H1 (cell line): ENCODE data around the gene HLX. TPM values are rescaled to one million over a fixed set of nuclear protein-coding genes. Genes with fewer than 3 reads are reported as not detected.
A peak's percentile ranks its signal among the peaks of the same experiment; 100 is the strongest.

Source experiments
- CTCF ChIA-PET: fragments of 300-600 bp; sonication (Branson Sonifier 250); formaldehyde crosslinking; loops from one replicate; lab custom pipeline; 2021; ENCODE audit not compliant: partially characterized antibody; lab: Charles Lee
- POLR2A ChIA-PET: fragments of 300-600 bp; sonication (Branson Sonifier 250); formaldehyde crosslinking; loops from one replicate; lab custom pipeline; 2021; ENCODE audit warnings: inconsistent platforms; ENCODE audit not compliant: partially characterized antibody; lab: Charles Lee
- DNase-seq, 2 experiments: peaks; one replicate each; pipeline versions ENCODE4 v3.0.0 to v3.0.0-alpha.2; 2010 to 2022; ENCODE audit warnings: low spot score in 2 of 2, low read depth in 1 of 2, mixed read lengths in 1 of 2
- FAIRE-seq: peaks from 2 replicates; lab custom pipeline; 2011; peaks lifted over from hg19 to GRCh38; lab: Jason Lieb, UNC
- H2AFZ ChIP-seq: 2 replicates; pipeline ENCODE4 v1.8.1; 2012; ENCODE audit warnings: low read length, inconsistent platforms
- H2AK5ac ChIP-seq: 2 replicates; pipeline ENCODE4 v1.6.1; 2013; ENCODE audit warnings: low read depth, low read length
- H2BK120ac ChIP-seq: replicated peaks from 2 replicates; pipeline ENCODE3; 2013; ENCODE audit warnings: low read depth, low read length, inconsistent platforms
- H2BK12ac ChIP-seq: 2 replicates; pipeline ENCODE4 v1.6.1; 2013; ENCODE audit warnings: low read depth, low read length
- H2BK15ac ChIP-seq: 2 replicates; pipeline ENCODE4 v1.6.1; 2013; ENCODE audit warnings: low read length
- H2BK20ac ChIP-seq: 2 replicates; pipeline ENCODE4 v1.6.1; 2013; ENCODE audit warnings: low read length
- H2BK5ac ChIP-seq: 2 replicates; pipeline ENCODE4 v1.6.1; 2013; ENCODE audit warnings: low read depth, low read length
- H3K14ac ChIP-seq: 2 replicates; pipeline ENCODE4 v1.6.1; 2013; ENCODE audit warnings: inconsistent platforms; ENCODE audit not compliant: insufficient read length
- H3K18ac ChIP-seq: 2 replicates; pipeline ENCODE4 v1.6.1; 2013; ENCODE audit warnings: low read length; ENCODE audit errors: extremely low read depth
- H3K23ac ChIP-seq: 2 replicates; pipeline ENCODE4 v1.6.1; 2013; ENCODE audit warnings: inconsistent platforms; ENCODE audit not compliant: insufficient read length
- H3K23me2 ChIP-seq: 2 replicates; pipeline ENCODE4 v1.6.1; 2013; ENCODE audit warnings: low read depth, low read length
- H3K27ac ChIP-seq: 2 replicates; pipeline ENCODE4 v1.6.1; 2011; ENCODE audit warnings: low read depth, low read length, inconsistent platforms
- H3K27me3 ChIP-seq, 4 experiments: replicated peaks in 1 of 4; 1 replicate in 1 of 4; 2 replicates in 3 of 4; pipeline versions ENCODE4 v1.6.1 to v1.8.1; 2011 to 2013; ENCODE audit warnings: low read length in 3 of 4, mild to moderate bottlenecking in 3 of 4, inconsistent platforms in 2 of 4, mixed read lengths in 2 of 4, moderate library complexity in 1 of 4; ENCODE audit not compliant: control insufficient read depth in 3 of 4, insufficient read depth in 3 of 4; ENCODE audit errors: extremely low read depth in 1 of 4
- H3K36me3 ChIP-seq, 4 experiments: 2 replicates each; pipeline versions ENCODE4 v1.6.1 to v1.8.1; 2011 to 2013; ENCODE audit warnings: mild to moderate bottlenecking in 4 of 4, low read length in 3 of 4, moderate library complexity in 2 of 4, control low read depth in 1 of 4, inconsistent platforms in 1 of 4; ENCODE audit not compliant: insufficient read depth in 4 of 4, control insufficient read depth in 2 of 4
- H3K4ac ChIP-seq: replicated peaks from 2 replicates; pipeline ENCODE3; 2013; ENCODE audit warnings: low read length, low read depth, mixed read lengths, inconsistent platforms; ENCODE audit not compliant: insufficient read length
- H3K4me1 ChIP-seq, 4 experiments: replicated peaks in 1 of 4; 1 replicate in 1 of 4; 2 replicates in 3 of 4; pipeline versions ENCODE4 v1.6.1 to v1.8.1; 2011 to 2013; ENCODE audit warnings: low read length in 3 of 4, inconsistent platforms in 2 of 4, mixed read lengths in 1 of 4; ENCODE audit not compliant: insufficient read depth in 4 of 4, control insufficient read depth in 3 of 4
- H3K4me2 ChIP-seq, 2 experiments: 2 replicates each; pipeline versions ENCODE4 v1.6.1 to v1.8.1; 2011 to 2013; ENCODE audit warnings: low read depth in 2 of 2, low read length in 2 of 2, control low read depth in 1 of 2, inconsistent platforms in 1 of 2, mild to moderate bottlenecking in 1 of 2; ENCODE audit not compliant: insufficient read depth in 1 of 2
- H3K4me3 ChIP-seq, 4 experiments: fragments of 200-600, 300-600 bp in 1 of 4; sonication (generic), shearing (Covaris generic), sonication (Bioruptor Twin) in 1 of 4; 2 replicates each; pipeline versions ENCODE4 v1.5.1 to v1.8.1; 2011 to 2016; ENCODE audit warnings: low read length in 4 of 4, low read depth in 3 of 4, control low read depth in 2 of 4, inconsistent platforms in 2 of 4, mild to moderate bottlenecking in 2 of 4, mixed read lengths in 1 of 4, moderate library complexity in 1 of 4; ENCODE audit not compliant: insufficient read depth in 2 of 4; ENCODE audit errors: extremely low read depth in 1 of 4
- H3K56ac ChIP-seq: replicated peaks from 2 replicates; pipeline ENCODE3; 2013; ENCODE audit warnings: low read depth, mild to moderate bottlenecking, mixed read lengths, low read length, inconsistent platforms; ENCODE audit not compliant: insufficient read length
- H3K79me1 ChIP-seq: 2 replicates; pipeline ENCODE4 v1.6.1; 2013; ENCODE audit warnings: low read depth, low read length, control low read depth
- H3K79me2 ChIP-seq, 2 experiments: 2 replicates each; pipeline versions ENCODE4 v1.6.1 to v1.8.1; 2012 to 2013; ENCODE audit warnings: low read length in 2 of 2, mild to moderate bottlenecking in 2 of 2, inconsistent platforms in 1 of 2; ENCODE audit not compliant: insufficient read depth in 2 of 2, control insufficient read depth in 1 of 2
- H3K9ac ChIP-seq, 4 experiments: replicated peaks in 1 of 4; 1 replicate in 1 of 4; 2 replicates in 3 of 4; pipeline versions ENCODE4 v1.6.1 to v1.8.1; 2011 to 2013; ENCODE audit warnings: low read depth in 3 of 4, low read length in 3 of 4, control low read depth in 2 of 4, mild to moderate bottlenecking in 2 of 4, moderate library complexity in 2 of 4, inconsistent platforms in 1 of 4; ENCODE audit errors: extremely low read depth in 1 of 4
- H3K9me3 ChIP-seq, 2 experiments: 2 replicates each; pipeline versions ENCODE4 v1.6.1 to v1.8.1; 2012 to 2013; ENCODE audit warnings: mild to moderate bottlenecking in 2 of 2, moderate library complexity in 2 of 2, control low read depth in 1 of 2, inconsistent platforms in 1 of 2, low read depth in 1 of 2, low read length in 1 of 2, mixed read lengths in 1 of 2; ENCODE audit not compliant: insufficient read depth in 2 of 2
- H4K20me1 ChIP-seq, 2 experiments: replicated peaks in 1 of 2; 2 replicates each; pipeline versions ENCODE3 to v1.8.1; 2011 to 2013; ENCODE audit warnings: inconsistent platforms in 2 of 2, low read length in 2 of 2, mild to moderate bottlenecking in 1 of 2; ENCODE audit not compliant: insufficient read depth in 2 of 2, control insufficient read depth in 1 of 2
- H4K5ac ChIP-seq: 2 replicates; pipeline ENCODE4 v1.6.1; 2013; ENCODE audit warnings: low read length, low read depth, mixed read lengths, inconsistent platforms; ENCODE audit not compliant: insufficient read length
- H4K8ac ChIP-seq: 2 replicates; pipeline ENCODE4 v1.8.0; 2013; ENCODE audit warnings: mild to moderate bottlenecking, moderate library complexity, low read length, inconsistent platforms; ENCODE audit not compliant: insufficient read depth; ENCODE audit errors: extremely low read depth
- H4K91ac ChIP-seq: replicated peaks from 2 replicates; pipeline ENCODE3; 2013; ENCODE audit warnings: low read length, mixed read lengths, inconsistent platforms; ENCODE audit not compliant: insufficient read length
- ASH2L ChIP-seq: fragments of 200-600, 300-600 bp; sonication (generic); IDR thresholded peaks from one replicate; pipeline ENCODE4 v1.7.1; 2017; ENCODE audit warnings: low read length
- CBX5 ChIP-seq: fragments of 300-800, 300-1000 bp; sonication (generic); IDR thresholded peaks from 2 replicates; pipeline ENCODE4 v1.7.1; 2016; ENCODE audit warnings: antibody characterized with exemption, low read length, low read depth
- EP300 ChIP-seq, 2 experiments: IDR thresholded peaks; 1 replicate in 1 of 2; 2 replicates in 1 of 2; pipeline ENCODE4 v1.6.1; 2011 to 2012; ENCODE audit warnings: low read depth in 2 of 2, low read length in 2 of 2, mild to moderate bottlenecking in 2 of 2, borderline replicate concordance in 1 of 2, inconsistent platforms in 1 of 2, moderate library complexity in 1 of 2
- PHF8 ChIP-seq: fragments of 200-600 bp; sonication (generic); conservative IDR thresholded peaks from 2 replicates; pipeline ENCODE4 v1.7.1; 2012; ENCODE audit warnings: low read depth, mild to moderate bottlenecking, inconsistent platforms, low read length, moderate library complexity
- RNF2 ChIP-seq: fragments of 200-900, 300-1000 bp; sonication (generic); IDR thresholded peaks from 2 replicates; pipeline ENCODE4 v1.7.1; 2016; ENCODE audit warnings: borderline replicate concordance, low read depth, mild to moderate bottlenecking, antibody characterized with exemption, low read length; ENCODE audit not compliant: poor library complexity, severe bottlenecking; ENCODE audit errors: missing control alignments
- SAP30 ChIP-seq: fragments of 300-600 bp; sonication (generic); IDR thresholded peaks from 2 replicates; pipeline ENCODE4 v1.7.1; 2012; ENCODE audit warnings: low read length, moderate library complexity, mild to moderate bottlenecking, inconsistent platforms; ENCODE audit not compliant: insufficient read depth, insufficient replicate concordance
- SIX5 ChIP-seq: IDR thresholded peaks from 2 replicates; pipeline ENCODE4 v1.6.1; 2011; ENCODE audit warnings: mild to moderate bottlenecking, low read depth, low read length
- SP1 ChIP-seq: IDR thresholded peaks from 2 replicates; pipeline ENCODE4 v1.6.1; 2011; ENCODE audit warnings: low read depth, low read length
- SUZ12 ChIP-seq: fragments of 200-600 bp; sonication (generic); IDR thresholded peaks from 2 replicates; pipeline ENCODE4 v1.6.1; 2012; ENCODE audit warnings: mild to moderate bottlenecking, inconsistent platforms, low read length, moderate library complexity, mixed read lengths
- USF2 ChIP-seq: IDR thresholded peaks from 2 replicates; pipeline ENCODE4 v1.6.1; 2011; ENCODE audit warnings: low read length, improper control_type of control experiment
- WGBS, 2 experiments: shearing (Covaris generic) in 1 of 2; methylation state at CpG; one replicate each; pipeline versions ENCODE4 v1.1.6 to v1.1.7; 2013 to 2015; ENCODE audit warnings: low lambda C conversion rate in 2 of 2, mixed read lengths in 2 of 2, inconsistent platforms in 1 of 2, low coverage in 1 of 2, missing lambda C conversion rate in 1 of 2; ENCODE audit not compliant: insufficient replicate concordance in 2 of 2, insufficient coverage in 1 of 2, insufficient read length in 1 of 2; ENCODE audit errors: extremely low coverage in 1 of 2, missing lambda C conversion rate in 1 of 2; 5-methylcytosine and 5-hydroxymethylcytosine counted together
- polyA plus RNA-seq, 7 experiments: library from polyadenylated mRNA; depleted of rRNA in 3 of 7; stranded (reverse) in 5 of 7; unstranded in 2 of 7; fragments of >200 nt in 5 of 7; fragments of 200-250 nt in 2 of 7; gene quantifications; 1 replicate in 5 of 7; 2 replicates in 1 of 7; 4 replicates in 1 of 7; pipeline versions ENCODE4 v1.2.1 to v1.2.3, GENCODE V29; 2011 to 2013; ENCODE audit warnings: missing spikeins in 2 of 7, mixed read lengths in 2 of 7
- total RNA-seq: library from RNA; stranded (reverse); fragmentation: NEBNext Ultra II Directional; extraction: Animal tissue kit (Norgen Biotek cat#: 25700); gene quantifications from 2 replicates; pipeline ENCODE4 v1.2.1, GENCODE V29; 2021

Gene HLX
- total and polyA plus RNA-seq, 2 of the 8 experiments (the other 6 are each of a cell fraction or from before 2014, with no cell fraction given): 0.11 to 0.30 TPM

- Histone ChIP-seq H2BK15ac (no peak overlapping the region), H3K9ac (no peak overlapping the region), H2AFZ (no peak overlapping the region), H3K79me1 (no peaks in the 10 kb centered on the region; the same call in 1 of the 2 replicates), H3K18ac (0 out of 2 replicates have a peak overlapping the region, but pooled peaks have one; percentile 19), H3K27me3 (peaks cover 100% of the 10 kb centered on the region in 4 experiments), H3K27ac (no peak overlapping the region), H4K91ac (no peak overlapping the region), H4K5ac (no peak overlapping the region), H3K23ac (no peak overlapping the region), H4K20me1 (peaks cover 55 to 62% of the 10 kb centered on the region in 2 experiments), H3K79me2 (no peaks in the 10 kb centered on the region), H2BK20ac (no peak overlapping the region), H3K4me3 (peak overlapping the region in 1 of 4 experiments; percentile 16; a peak in 1 of 8 replicates), H2BK5ac (no peak overlapping the region), H3K9me3 (no peaks in the 10 kb centered on the region), H3K56ac (no peak overlapping the region), H2BK12ac (0 out of 2 replicates have a peak overlapping the region, but pooled peaks have one; percentile 12), H3K4ac (no peak overlapping the region), H3K23me2 (peaks cover 4% of the 10 kb centered on the region; the same call in 1 of the 2 replicates), H2AK5ac (no peak overlapping the region), H3K36me3 (peaks cover 0 to 5% (median 0%) of the 10 kb centered on the region in 4 experiments; a peak in 1 of 8 replicates), H4K8ac (no peak overlapping the region), H3K4me1 (peaks cover 4 to 45% (median 22%) of the 10 kb centered on the region in 4 experiments), H2BK120ac (no peak overlapping the region), H3K14ac (no peak overlapping the region), H3K4me2 (peak overlapping the region; percentile 22 to 78; a peak in 3 of 4 replicates)
- ChIA-PET POLR2A (interaction anchor here (1.0 kb wide), 1 partner anchor 9 kb away, joined by 5 read pairs; the partner anchor contains the start of gene HLX), CTCF (interaction anchor here (1.0 to 4.8 kb wide), 5 partner anchors 12 to 546 kb away, joined by 3 to 32 read pairs (median 6); no protein-coding TSS in a partner anchor)
- WGBS, 2 experiments: 9% methylated on average over 12 of the region's 14 CpGs; no CpG with 5 or more reads in 1 of the 2 experiments
- DNase-seq (no peak), FAIRE-seq (no peak)
- TF ChIP-seq SIX5 (no peak), SAP30 (no peak), CBX5 (no peak), RNF2 (peak; percentile 91), ASH2L (no peak), SUZ12 (peak; percentile 43), SP1 (0 out of 2 replicates have a peak, but pooled peaks have one; percentile 6), EP300 (IDR thresholded peaks at IDR 0.05; ENCODE audit: borderline replicate concordance in 1 of 2, low read depth in 2 of 2, low read length in 2 of 2) (no peak), PHF8 (no peak), USF2 (no peak)
Observed at GRCh38 chr1:220888417-220888986, 9.3 kb downstream of the HLX start.
